HepG2 (cell line): ENCODE results near the gene KANK4. TPM values are rescaled to one million over a fixed set of nuclear protein-coding genes. Genes with fewer than 3 reads are reported as not detected.

Source experiments
- ATAC-seq: fragments of 200-7000 bp; cut with Tn5 transposase; 3 replicates; pipeline ENCODE4 v1.9.1; 2020; ENCODE audit warnings: mild to moderate bottlenecking, moderate library complexity
- BruUV-seq: library from RNA; stranded (reverse); fragments of 400-500 nt; replicated peaks from 2 replicates; lab custom pipeline; 2021; lab: Mats Ljungman, UMichigan
- CTCF ChIA-PET: fragments of 300-600 bp; formaldehyde crosslinking; extraction: SDS; loops from one replicate; lab custom pipeline; 2021; ENCODE audit warnings: low total read pairs, inconsistent platforms, low intra/inter-chr PET ratio; lab: Yijun Ruan, JAX
- POLR2A ChIA-PET: fragments of 350-600 bp; sonication (Branson Sonifier 250); formaldehyde crosslinking; loops from one replicate; lab custom pipeline; 2020; ENCODE audit warnings: antibody characterized with exemption, inconsistent platforms; lab: Yijun Ruan, JAX
- DNase-seq: peaks from one replicate; pipeline ENCODE4 v3.0.0-alpha.2; 2015; ENCODE audit warnings: low spot score
- FAIRE-seq: peaks from 3 replicates; lab custom pipeline; 2011; peaks lifted over from hg19 to GRCh38; lab: Jason Lieb, UNC
- H2AFZ ChIP-seq: one replicate; pipeline ENCODE4 v1.6.1; 2011; ENCODE audit warnings: low read length, inconsistent platforms
- H3K27ac ChIP-seq: fragments of 300-600 bp; 3 replicates; pipeline ENCODE4 v1.8.0; 2011; ENCODE audit warnings: mixed run types, mild to moderate bottlenecking, mixed read lengths, low read length, inconsistent platforms; ENCODE audit not compliant: insufficient read depth; ENCODE audit errors: extremely low read length
- H3K27me3 ChIP-seq, 2 experiments: fragments of 200-600 bp in 1 of 2; 2 replicates in 1 of 2; 3 replicates in 1 of 2; pipeline versions ENCODE4 v1.6.0 to v1.8.0; 2011; ENCODE audit warnings: low read length in 2 of 2, mild to moderate bottlenecking in 2 of 2, moderate library complexity in 2 of 2, inconsistent platforms in 1 of 2; ENCODE audit not compliant: insufficient read depth in 2 of 2, control insufficient read depth in 1 of 2
- H3K36me3 ChIP-seq, 2 experiments: fragments of 200-600 bp in 1 of 2; replicated peaks in 1 of 2; 2 replicates in 1 of 2; 3 replicates in 1 of 2; pipeline versions ENCODE4 v1.5.1 to v1.8.0; 2011; ENCODE audit warnings: low read length in 2 of 2, inconsistent platforms in 1 of 2; ENCODE audit not compliant: insufficient read depth in 2 of 2, control insufficient read depth in 1 of 2
- H3K4me1 ChIP-seq: 2 replicates; pipeline ENCODE4 v1.5.1; 2012; ENCODE audit warnings: low read length, inconsistent platforms; ENCODE audit not compliant: insufficient read depth
- H3K4me2 ChIP-seq: 2 replicates; pipeline ENCODE4 v1.6.0; 2011; ENCODE audit warnings: low read depth, low read length, inconsistent platforms
- H3K4me3 ChIP-seq, 3 experiments: fragments of 200-600 bp in 1 of 3; sonication (generic), shearing (Covaris generic) in 1 of 3; replicated peaks in 1 of 3; 2 replicates each; pipeline ENCODE4 v1.5.1; 2011 to 2016; ENCODE audit warnings: low read length in 3 of 3, inconsistent platforms in 2 of 3, low read depth in 2 of 3, mild to moderate bottlenecking in 2 of 3, control low read depth in 1 of 3, mixed read lengths in 1 of 3; ENCODE audit not compliant: insufficient read depth in 1 of 3
- H3K79me2 ChIP-seq: one replicate; pipeline ENCODE4 v1.6.1; 2011; ENCODE audit warnings: low read length, inconsistent platforms; ENCODE audit not compliant: insufficient read depth
- H3K9ac ChIP-seq: 2 replicates; pipeline ENCODE4 v1.6.0; 2011; ENCODE audit warnings: mild to moderate bottlenecking, low read depth, low read length, inconsistent platforms; ENCODE audit not compliant: insufficient read depth
- H3K9me3 ChIP-seq: 2 replicates; pipeline ENCODE4 v1.5.1; 2012; ENCODE audit warnings: mild to moderate bottlenecking, low read length
- H4K20me1 ChIP-seq: 2 replicates; pipeline ENCODE4 v1.6.0; 2011; ENCODE audit warnings: inconsistent platforms, mild to moderate bottlenecking, low read length, moderate library complexity; ENCODE audit not compliant: insufficient read depth
- HES4 ChIP-seq: sonication (generic); formaldehyde crosslinking; IDR thresholded peaks from 2 replicates; pipeline ENCODE4 v1.9.0; 2021; ENCODE audit warnings: mild to moderate bottlenecking, missing genetic modification reagents, borderline replicate concordance
- SRSF4 ChIP-seq: fragments of 200-400 bp; formaldehyde crosslinking; IDR thresholded peaks from one replicate; pipeline ENCODE4 v1.6.1; 2018; ENCODE audit warnings: mild to moderate bottlenecking, low read depth, low read length, moderate library complexity; ENCODE audit not compliant: poor library complexity, severe bottlenecking
- STAT5B ChIP-seq: sonication (generic); formaldehyde crosslinking; IDR thresholded peaks from 2 replicates; pipeline ENCODE4 v1.4.0; 2020; ENCODE audit warnings: missing genetic modification reagents
- ZBTB33 ChIP-seq: sonication (generic); formaldehyde crosslinking; IDR thresholded peaks from 2 replicates; pipeline ENCODE4 v1.4.0; 2020; ENCODE audit warnings: missing genetic modification reagents
- ZZZ3 ChIP-seq: sonication (generic); formaldehyde crosslinking; IDR thresholded peaks from 2 replicates; pipeline ENCODE4 v1.4.0; 2020; ENCODE audit warnings: missing genetic modification reagents, mild to moderate bottlenecking, borderline replicate concordance
- WGBS: methylation state at CpG from one replicate; pipeline ENCODE4 v1.1.6; 2017; ENCODE audit warnings: low lambda C conversion rate; 5-methylcytosine and 5-hydroxymethylcytosine counted together
- in situ Hi-C: cut with HindIII; loops from 2 replicates; pipeline ENCODE4 v1.10.0; 2017; ENCODE audit warnings: low pct_unique_long_range_greater_than_20kb; ENCODE audit not compliant: extremely low pct_ligation_motif_present
- intact Hi-C: fragments of 100-400 bp; cut with micrococcal nuclease; formaldehyde crosslinking; loops from one replicate; pipeline ENCODE4 v1.10.0; 2022; ENCODE audit not compliant: unreplicated experiment
- polyA plus RNA-seq, 8 experiments: library from polyadenylated mRNA; depleted of rRNA in 3 of 8; stranded (reverse) in 7 of 8; unstranded in 1 of 8; fragments of >200 nt; fragmentation: Illumina TruSeq in 4 of 8; extraction: Trizol in 4 of 8; gene quantifications; 2 replicates each; pipeline versions ENCODE4 v1.2.1 to v1.2.3, GENCODE V29; 2011 to 2016; ENCODE audit warnings: low read depth in 4 of 8, missing spikeins in 1 of 8, mixed read lengths in 1 of 8; ENCODE audit not compliant: insufficient read depth in 1 of 8
- total RNA-seq, 5 experiments: library from RNA; depleted of rRNA; stranded (reverse); fragments of >200 nt; fragmentation: Illumina TruSeq; extraction: Trizol; gene quantifications; 2 replicates each; pipeline ENCODE4 v1.2.3, GENCODE V29; 2016; ENCODE audit warnings: low read depth in 1 of 5

The KANK4 gene
- total and polyA plus RNA-seq, 2 of the 13 experiments (the other 11 are each of a cell fraction or from before 2014, with no cell fraction given): 16.1 to 25.7 TPM

GRCh38 chr1:62308606-62309005, 10.6 kb downstream of the KANK4 start:
- intact Hi-C loops: no loop called here
- DNase-seq: no peak
- no peak overlapping the region for H3K4me2 ChIP-seq

GRCh38 chr1:62307895-62308492, 11.2 kb downstream of the KANK4 start:
- Histone ChIP-seq H4K20me1 (peaks cover 2% of the 10 kb centered on the region; the same call in 1 of the 2 replicates), H3K9ac (no peak overlapping the region), H3K4me3 (no peak overlapping the region), H3K4me2 (no peak overlapping the region), H3K79me2 (peaks cover 51% of the 10 kb centered on the region), H3K4me1 (peaks cover 6% of the 10 kb centered on the region; the same call in 1 of the 2 replicates), H3K27me3 (no peaks in the 10 kb centered on the region; a peak in 1 of 5 replicates), H2AFZ (no peak overlapping the region), H3K36me3 (peaks cover 4 to 13% of the 10 kb centered on the region in 2 experiments; a peak in 4 of 5 replicates), H3K9me3 (no peaks in the 10 kb centered on the region), H3K27ac (no peak overlapping the region)
- intact Hi-C loops (no loop called here), in situ Hi-C loops (no loop called here)
- no peak for DNase-seq
- ChIA-PET CTCF (no interaction called here), POLR2A (no interaction called here)
- BruUV-seq: no TSS peak
- FAIRE-seq: no peak
- 97% methylated on average over 5 of the region's 6 CpGs for WGBS
- ATAC-seq: no peak; the same call in 2 of the 3 replicates
- TF ChIP-seq SRSF4 (no peak), HES4 (CRISPR knock-in tag) (no peak), ZBTB33 (CRISPR knock-in tag) (0 out of 2 replicates have a peak, but pooled peaks have one; percentile 22)

More at GRCh38 chr1:62308606-62309005, 10.6 kb downstream of the KANK4 start:
- no TSS peak for BruUV-seq
- peaks cover 6% of the 10 kb centered on the region; the same call in 1 of the 2 replicates for H3K4me1 ChIP-seq
- no peak for FAIRE-seq
- in situ Hi-C loops: no loop called here
- peaks cover 4 to 11% of the 10 kb centered on the region in 2 experiments; a peak in 4 of 5 replicates for H3K36me3 ChIP-seq
- H2AFZ ChIP-seq: no peak overlapping the region
- POLR2A ChIA-PET: no interaction called here
- TF ChIP-seq ZZZ3 (CRISPR knock-in tag): no peak
- TF ChIP-seq STAT5B (CRISPR knock-in tag): no peak
- TF ChIP-seq, all 625 proteins: peak for 0
- no peak overlapping the region for H3K27ac ChIP-seq
- ATAC-seq: no peak
- no peak overlapping the region for H3K9ac ChIP-seq
- peaks cover 52% of the 10 kb centered on the region for H3K79me2 ChIP-seq
- CTCF ChIA-PET: no interaction called here
- WGBS: 80% methylated on average over 3 of the region's 3 CpGs
- H3K4me3 ChIP-seq: no peak overlapping the region
- H3K27me3 ChIP-seq: no peaks in the 10 kb centered on the region; a peak in 1 of 5 replicates
- peaks cover 2% of the 10 kb centered on the region; the same call in 1 of the 2 replicates for H4K20me1 ChIP-seq
- H3K9me3 ChIP-seq: no peaks in the 10 kb centered on the region
